HEK293 (cell line): ENCODE results near the gene TESK1.

Experiments used
- CTCF ChIA-PET: fragments of 350-600 bp; formaldehyde crosslinking; extraction: SDS; loops from one replicate; lab custom pipeline; 2021; ENCODE audit warnings: antibody characterized with exemption; lab: Yijun Ruan, JAX
- POLR2A ChIA-PET: fragments of 300-600 bp; formaldehyde crosslinking; extraction: SDS; loops from one replicate; lab custom pipeline; 2020; ENCODE audit warnings: antibody characterized with exemption, inconsistent platforms; lab: Yijun Ruan, JAX
- H3K27ac ChIP-seq: fragments of 200-500 bp; sonication (Bioruptor generic); 2 replicates; pipeline ENCODE4 v1.5.1; 2014; ENCODE audit warnings: low read depth, low read length, control low read depth, inconsistent platforms; ENCODE audit errors: extremely low read depth
- H3K36me3 ChIP-seq, 2 experiments: fragments of 200-500 bp in 1 of 2; sonication (Bioruptor generic) in 1 of 2; 1 replicate in 1 of 2; 2 replicates in 1 of 2; pipeline ENCODE4 v1.5.1; 2014 to 2017; ENCODE audit warnings: inconsistent platforms in 2 of 2, low read length in 2 of 2; ENCODE audit not compliant: control insufficient read depth in 2 of 2, insufficient read depth in 1 of 2
- H3K4me1 ChIP-seq: fragments of 200-500 bp; sonication (Bioruptor generic); 2 replicates; pipeline ENCODE4 v1.5.1; 2014; ENCODE audit warnings: mild to moderate bottlenecking, low read length, inconsistent platforms; ENCODE audit not compliant: control insufficient read depth, insufficient read depth
- H3K4me3 ChIP-seq: 2 replicates; pipeline ENCODE4 v1.5.1; 2011; ENCODE audit warnings: low read depth, mild to moderate bottlenecking, control low read depth, low read length, moderate library complexity
- H3K9me3 ChIP-seq: fragments of 200-500 bp; sonication (Bioruptor generic); 2 replicates; pipeline ENCODE4 v1.5.1; 2014; ENCODE audit warnings: low read depth, low read length, inconsistent platforms; ENCODE audit not compliant: control insufficient read depth, insufficient read depth
- ATF2 ChIP-seq: fragments of 450-650 bp; formaldehyde crosslinking; IDR thresholded peaks from 2 replicates; pipeline ENCODE4 v1.5.1; 2016; ENCODE audit warnings: missing biosample characterization, missing genetic modification characterization, low read depth
- RBAK ChIP-seq: fragments of 450-650 bp; formaldehyde crosslinking; IDR thresholded peaks from 2 replicates; pipeline ENCODE4 v1.5.1; 2016; ENCODE audit warnings: missing biosample characterization, missing genetic modification characterization
- TSHZ1 ChIP-seq: fragments of 450-650 bp; formaldehyde crosslinking; IDR thresholded peaks from 2 replicates; pipeline ENCODE4 v1.5.1; 2016; ENCODE audit warnings: missing biosample characterization, missing genetic modification characterization, borderline replicate concordance
- ZNF132 ChIP-seq: fragments of 450-650 bp; formaldehyde crosslinking; IDR thresholded peaks from 2 replicates; pipeline ENCODE4 v1.5.1; 2017; ENCODE audit warnings: missing biosample characterization, missing genetic modification characterization, borderline replicate concordance
- ZNF19 ChIP-seq: fragments of 450-650 bp; formaldehyde crosslinking; IDR thresholded peaks from 2 replicates; pipeline ENCODE4; 2016; ENCODE audit warnings: missing biosample characterization, missing genetic modification characterization, low read depth
- ZNF274 ChIP-seq, 2 experiments: fragments of 200-500 bp in 1 of 2; fragments of 450-650 bp in 1 of 2; sonication (Bioruptor generic) in 1 of 2; formaldehyde crosslinking in 1 of 2; IDR thresholded peaks; 2 replicates each; pipeline versions ENCODE4 v1.5.1 to v1.6.1; 2014 to 2016; ENCODE audit warnings: borderline replicate concordance in 1 of 2, inconsistent platforms in 1 of 2, low read length in 1 of 2, missing biosample characterization in 1 of 2, missing genetic modification characterization in 1 of 2
- ZNF292 ChIP-seq: fragments of 450-650 bp; formaldehyde crosslinking; IDR thresholded peaks from 2 replicates; pipeline ENCODE4 v1.5.1; 2016; ENCODE audit warnings: low read depth, missing biosample characterization, missing genetic modification characterization, borderline replicate concordance
- ZNF311 ChIP-seq: fragments of 450-650 bp; formaldehyde crosslinking; IDR thresholded peaks from 2 replicates; pipeline ENCODE4 v1.5.1; 2017; ENCODE audit warnings: missing biosample characterization, missing genetic modification characterization, borderline replicate concordance
- ZNF335 ChIP-seq: fragments of 450-650 bp; formaldehyde crosslinking; conservative IDR thresholded peaks from 2 replicates; pipeline ENCODE4 v1.5.1; 2016; ENCODE audit warnings: missing biosample characterization, missing genetic modification characterization
- ZNF580 ChIP-seq: fragments of 450-650 bp; formaldehyde crosslinking; IDR thresholded peaks from 2 replicates; pipeline ENCODE4 v1.5.1; 2016; ENCODE audit warnings: missing biosample characterization, missing genetic modification characterization
- ZNF585B ChIP-seq: fragments of 450-650 bp; formaldehyde crosslinking; IDR thresholded peaks from 2 replicates; pipeline ENCODE4 v1.5.1; 2016; ENCODE audit warnings: missing biosample characterization, missing genetic modification characterization
- ZNF626 ChIP-seq: fragments of 450-650 bp; sonication (Bioruptor Pico); formaldehyde crosslinking; IDR thresholded peaks from 2 replicates; pipeline ENCODE4 v1.5.1; 2018; ENCODE audit warnings: missing biosample characterization, missing genetic modification characterization, inconsistent platforms
- ZNF701 ChIP-seq: fragments of 450-650 bp; formaldehyde crosslinking; IDR thresholded peaks from 2 replicates; pipeline ENCODE4 v1.5.1; 2016; ENCODE audit warnings: missing biosample characterization, missing genetic modification characterization
- ZNF768 ChIP-seq: fragments of 450-650 bp; formaldehyde crosslinking; IDR thresholded peaks from 2 replicates; pipeline ENCODE4 v1.5.1; 2018; ENCODE audit warnings: missing biosample characterization, mild to moderate bottlenecking, missing genetic modification characterization
- ZNF792 ChIP-seq: fragments of 450-650 bp; formaldehyde crosslinking; IDR thresholded peaks from 2 replicates; pipeline ENCODE4 v1.5.1; 2016; ENCODE audit warnings: missing biosample characterization, missing genetic modification characterization
- ZSCAN23 ChIP-seq: fragments of 450-650 bp; formaldehyde crosslinking; IDR thresholded peaks from 2 replicates; pipeline ENCODE4 v1.5.1; 2016; ENCODE audit warnings: missing biosample characterization, missing genetic modification characterization
- ZSCAN30 ChIP-seq: fragments of 450-650 bp; IDR thresholded peaks from 2 replicates; pipeline ENCODE4 v1.5.1; 2018; ENCODE audit warnings: missing biosample characterization, mild to moderate bottlenecking, missing genetic modification characterization, moderate library complexity
- TF ChIP-seq, protein P1 (sequence below): fragments of 450-650 bp; formaldehyde crosslinking; IDR thresholded peaks from 2 replicates; pipeline ENCODE4 v1.5.1; 2016; ENCODE audit warnings: missing biosample characterization, missing genetic modification characterization
- TF ChIP-seq, protein P2 (sequence below): fragments of 450-650 bp; formaldehyde crosslinking; IDR thresholded peaks from 2 replicates; pipeline ENCODE4; 2016; ENCODE audit warnings: missing biosample characterization, missing genetic modification characterization

TESK1 gene

DNA sequence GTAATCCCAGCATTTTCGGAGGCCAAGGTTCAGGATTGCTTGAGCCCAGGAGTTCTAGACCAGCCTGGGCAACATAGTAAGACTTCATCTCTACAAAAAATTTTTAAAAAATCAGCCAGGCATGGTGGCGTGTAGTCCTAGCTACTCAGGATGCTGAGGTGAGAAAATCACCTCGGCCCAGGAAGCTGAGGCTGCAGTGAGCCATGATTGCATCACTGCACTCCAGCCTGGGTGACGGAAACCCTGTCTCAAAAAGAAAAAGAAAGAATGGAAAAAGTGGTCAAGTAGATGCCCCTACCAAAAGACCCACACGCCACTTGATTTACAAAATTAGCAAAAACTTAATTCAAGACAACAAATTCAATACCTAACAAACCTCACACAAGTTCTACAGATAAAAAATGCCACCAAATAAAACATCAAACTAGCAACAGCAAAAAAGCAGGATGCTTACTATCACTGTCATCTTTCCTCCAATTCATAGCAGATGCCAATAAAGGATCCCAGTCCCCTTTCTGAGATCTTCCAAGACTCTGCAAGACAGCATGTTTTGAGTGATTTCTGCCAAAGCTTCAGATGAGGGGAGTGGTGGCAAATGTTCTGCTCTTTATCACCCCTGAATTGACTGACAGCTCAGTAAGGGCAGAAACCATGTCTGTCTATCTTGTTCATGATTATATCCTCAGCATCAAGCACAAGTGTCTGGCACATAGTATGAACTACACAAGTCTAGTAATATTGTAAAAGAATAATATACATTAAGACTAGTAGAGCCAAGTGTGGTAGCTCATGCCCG lies 34.2 kb upstream of the TESK1 start:
- no peaks in the 10 kb centered on the region for H3K9me3 ChIP-seq
- ChIA-PET POLR2A (no interaction called here), CTCF (interaction anchor here (1.2 to 4.9 kb wide), 2 partner anchors 18 to 202 kb away, joined by 3 to 24 read pairs; no protein-coding TSS in a partner anchor)
- H3K4me3 ChIP-seq, result no peak overlapping the region
- no peak for TF ChIP-seq TSHZ1 (tag by site-specific recombination)
- TF ChIP-seq RBAK (tag by site-specific recombination), result no peak
- no peak for TF ChIP-seq ZSCAN23 (tag by site-specific recombination)
- no peak for TF ChIP-seq ZNF792 (tag by site-specific recombination)
- TF ChIP-seq ZNF768 (tag by site-specific recombination), result no peak
- no peak for TF ChIP-seq ZNF292 (tag by site-specific recombination)
- no peak for TF ChIP-seq ZNF132 (tag by site-specific recombination)
- no peak for TF ChIP-seq ZNF311 (tag by site-specific recombination)
- TF ChIP-seq ZNF19 (tag by site-specific recombination), result no peak
- TF ChIP-seq ATF2 (tag by site-specific recombination), result no peak
- no peak for TF ChIP-seq ZNF580 (tag by site-specific recombination)
- TF ChIP-seq, protein P1, sequence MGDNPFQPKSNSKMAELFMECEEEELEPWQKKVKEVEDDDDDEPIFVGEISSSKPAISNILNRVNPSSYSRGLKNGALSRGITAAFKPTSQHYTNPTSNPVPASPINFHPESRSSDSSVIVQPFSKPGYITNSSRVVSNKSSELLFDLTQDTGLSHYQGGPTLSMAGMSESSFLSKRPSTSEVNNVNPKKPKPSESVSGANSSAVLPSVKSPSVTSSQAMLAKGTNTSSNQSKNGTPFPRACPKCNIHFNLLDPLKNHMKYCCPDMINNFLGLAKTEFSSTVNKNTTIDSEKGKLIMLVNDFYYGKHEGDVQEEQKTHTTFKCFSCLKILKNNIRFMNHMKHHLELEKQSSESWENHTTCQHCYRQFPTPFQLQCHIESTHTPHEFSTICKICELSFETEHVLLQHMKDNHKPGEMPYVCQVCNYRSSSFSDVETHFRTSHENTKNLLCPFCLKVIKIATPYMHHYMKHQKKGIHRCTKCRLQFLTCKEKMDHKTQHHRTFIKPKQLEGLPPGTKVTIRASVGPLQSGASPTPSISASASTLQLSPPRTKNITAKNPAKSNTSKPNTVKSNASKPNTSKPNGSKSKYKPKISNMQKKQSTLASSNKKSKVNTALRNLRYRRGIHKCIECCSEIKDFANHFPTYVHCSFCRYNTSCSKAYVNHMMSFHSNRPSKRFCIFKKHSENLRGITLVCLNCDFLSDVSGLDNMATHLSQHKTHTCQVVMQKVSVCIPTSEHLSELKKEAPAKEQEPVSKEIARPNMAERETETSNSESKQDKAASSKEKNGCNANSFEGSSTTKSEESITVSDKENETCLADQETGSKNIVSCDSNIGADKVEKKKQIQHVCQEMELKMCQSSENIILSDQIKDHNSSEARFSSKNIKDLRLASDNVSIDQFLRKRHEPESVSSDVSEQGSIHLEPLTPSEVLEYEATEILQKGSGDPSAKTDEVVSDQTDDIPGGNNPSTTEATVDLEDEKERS (tag by site-specific recombination), result no peak
- no peak for TF ChIP-seq ZNF701
- TF ChIP-seq, protein P2, sequence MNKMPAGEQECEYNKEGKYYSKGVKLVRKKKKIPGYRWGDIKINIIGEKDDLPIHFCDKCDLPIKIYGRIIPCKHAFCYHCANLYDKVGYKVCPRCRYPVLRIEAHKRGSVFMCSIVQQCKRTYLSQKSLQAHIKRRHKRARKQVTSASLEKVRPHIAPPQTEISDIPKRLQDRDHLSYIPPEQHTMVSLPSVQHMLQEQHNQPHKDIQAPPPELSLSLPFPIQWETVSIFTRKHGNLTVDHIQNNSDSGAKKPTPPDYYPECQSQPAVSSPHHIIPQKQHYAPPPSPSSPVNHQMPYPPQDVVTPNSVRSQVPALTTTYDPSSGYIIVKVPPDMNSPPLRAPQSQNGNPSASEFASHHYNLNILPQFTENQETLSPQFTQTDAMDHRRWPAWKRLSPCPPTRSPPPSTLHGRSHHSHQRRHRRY (tag by site-specific recombination), result no peak
- TF ChIP-seq ZNF626 (tag by site-specific recombination), result no peak
- no peak for TF ChIP-seq ZNF335
- TF ChIP-seq ZNF274 (IDR thresholded peaks at IDR 0.05; ENCODE audit: low read length), result no peak
- TF ChIP-seq ZNF274 (tag by site-specific recombination; IDR thresholded peaks at IDR 0.05; ENCODE audit: borderline replicate concordance), result no peak
- TF ChIP-seq ZNF585B (tag by site-specific recombination), result no peak
- TF ChIP-seq ZSCAN30 (tag by site-specific recombination), result no peak
- no peaks in the 10 kb centered on the region for H3K36me3 ChIP-seq
- H3K4me1 ChIP-seq, result no peaks in the 10 kb centered on the region
- no peak overlapping the region for H3K27ac ChIP-seq
